Body of pancreas (tissue), 4 donors: ENCODE measurements around the gene OXCT2.
"Not testable (repeated sequence)": the region's sequence is repeated elsewhere in the genome, so short reads cannot be mapped to it uniquely, and the experiment has no call there.

Experiments used
- POLR2A ChIP-seq, 3 donors: fragments of 450-650 bp; IDR thresholded peaks; one replicate each; pipeline ENCODE4 v1.6.1; 2016; ENCODE audit warnings: antibody characterized with exemption in 3 of 3, mild to moderate bottlenecking in 2 of 3
- TF ChIP-seq, protein P1 (sequence below), 7 experiments: fragments of 450-650 bp in 4 of 7; fragments of 200-600 bp in 3 of 7; sonication (generic) in 3 of 7; IDR thresholded peaks; one replicate each; pipeline ENCODE4 v1.5.1; 2016 to 2019; ENCODE audit warnings: antibody characterized with exemption in 7 of 7

DNA sequence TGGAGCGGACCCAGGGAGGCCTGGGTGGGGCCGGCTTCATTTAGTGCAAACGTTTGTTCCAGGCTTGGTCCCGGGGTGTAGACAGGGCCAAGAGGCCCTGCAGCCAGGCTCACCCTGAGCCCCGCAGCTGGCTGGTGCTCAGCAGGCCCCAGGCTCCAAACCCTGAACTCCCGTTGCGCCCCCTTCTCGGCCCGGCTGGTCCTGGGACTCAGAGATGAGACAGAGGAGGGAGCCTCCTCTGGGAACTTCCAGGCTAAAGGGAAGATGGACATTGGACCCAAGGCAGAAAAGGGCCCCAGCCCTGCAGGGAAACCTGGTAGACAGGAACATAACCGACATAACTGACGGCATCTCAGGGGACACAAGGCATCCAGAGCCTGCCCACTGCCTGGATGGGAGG lies 4.0 kb upstream of the OXCT2 start:
- TF ChIP-seq, protein P1, sequence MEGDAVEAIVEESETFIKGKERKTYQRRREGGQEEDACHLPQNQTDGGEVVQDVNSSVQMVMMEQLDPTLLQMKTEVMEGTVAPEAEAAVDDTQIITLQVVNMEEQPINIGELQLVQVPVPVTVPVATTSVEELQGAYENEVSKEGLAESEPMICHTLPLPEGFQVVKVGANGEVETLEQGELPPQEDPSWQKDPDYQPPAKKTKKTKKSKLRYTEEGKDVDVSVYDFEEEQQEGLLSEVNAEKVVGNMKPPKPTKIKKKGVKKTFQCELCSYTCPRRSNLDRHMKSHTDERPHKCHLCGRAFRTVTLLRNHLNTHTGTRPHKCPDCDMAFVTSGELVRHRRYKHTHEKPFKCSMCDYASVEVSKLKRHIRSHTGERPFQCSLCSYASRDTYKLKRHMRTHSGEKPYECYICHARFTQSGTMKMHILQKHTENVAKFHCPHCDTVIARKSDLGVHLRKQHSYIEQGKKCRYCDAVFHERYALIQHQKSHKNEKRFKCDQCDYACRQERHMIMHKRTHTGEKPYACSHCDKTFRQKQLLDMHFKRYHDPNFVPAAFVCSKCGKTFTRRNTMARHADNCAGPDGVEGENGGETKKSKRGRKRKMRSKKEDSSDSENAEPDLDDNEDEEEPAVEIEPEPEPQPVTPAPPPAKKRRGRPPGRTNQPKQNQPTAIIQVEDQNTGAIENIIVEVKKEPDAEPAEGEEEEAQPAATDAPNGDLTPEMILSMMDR (IDR thresholded peaks at IDR 0.05) = not testable (repeated sequence)
- not testable (repeated sequence) for TF ChIP-seq POLR2A (IDR thresholded peaks at IDR 0.05)
